GM12892 (cell line): ENCODE data around the gene NT5DC1.

ENCODE experiments used
- POLR2A ChIP-seq: IDR thresholded peaks from 2 replicates; pipeline ENCODE4 v1.6.1; 2011; ENCODE audit warnings: low read depth, low read length, control low read depth
- POLR2AphosphoS5 ChIP-seq: IDR thresholded peaks from 2 replicates; pipeline ENCODE4 v1.6.1; 2011; ENCODE audit warnings: low read depth, low read length, control low read depth
- TAF1 ChIP-seq: IDR thresholded peaks from 2 replicates; pipeline ENCODE4 v1.6.1; 2011; ENCODE audit warnings: low read depth, mild to moderate bottlenecking, control low read depth, low read length, borderline replicate concordance

GRCh38 chr6:116078522-116078921 lies 22.1 kb upstream of the NT5DC1 start:
- TF ChIP-seq POLR2A = no peak
- TF ChIP-seq POLR2AphosphoS5 = no peak
- no peak for TF ChIP-seq TAF1
